Measurements from ENCODE around the gene SLC25A51.

DNA sequence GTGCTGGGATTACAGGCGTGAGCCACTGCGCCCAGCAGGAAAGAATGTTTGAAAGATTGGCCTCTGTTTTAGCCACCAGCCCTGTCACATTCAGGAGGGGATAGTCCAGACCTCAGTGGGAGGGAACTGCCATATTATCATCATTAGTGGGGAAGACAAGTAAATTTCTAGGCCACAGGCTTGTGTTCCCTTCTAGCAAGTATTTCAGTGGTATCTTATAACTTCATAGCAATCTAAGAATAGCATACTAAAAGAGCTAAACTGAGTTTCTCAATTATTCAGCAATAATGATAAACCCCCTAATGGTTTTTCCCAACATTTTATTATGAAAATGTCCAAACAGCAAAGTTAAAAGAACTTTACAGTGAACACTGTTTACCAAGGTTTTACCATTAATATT lies 30.0 kb downstream of the SLC25A51 start:
- no peak for TF ChIP-seq SUZ12 (IDR thresholded peaks at IDR 0.05; ENCODE audit: extremely low read depth, insufficient read depth, insufficient read length)
- no peak for TF ChIP-seq ZNF274 (IDR thresholded peaks at IDR 0.05; ENCODE audit: low read depth, low read length)
- no peak for TF ChIP-seq YY1 (IDR thresholded peaks at IDR 0.05; ENCODE audit: insufficient read depth, insufficient read length)

Data from NT2/D1 (cell line).